ENCODE data around the gene IL17RD.

IL17RD gene

GRCh38 chr3:57158813-57159738 is 6.1 kb downstream of the IL17RD start:
- no peak for DNase-seq

GRCh38 chr3:57158325-57158724 is 6.8 kb downstream of the IL17RD start:
- DNase-seq: no peak

GRCh38 chr3:57157545-57157944 is 7.6 kb downstream of the IL17RD start:
- DNase-seq: no peak

GRCh38 chr3:57155310-57155643 is 9.9 kb downstream of the IL17RD start:
- no peak for DNase-seq

GRCh38 chr3:57154470-57155309 is 10.5 kb downstream of the IL17RD start:
- no peak for DNase-seq

- DNase-seq: no peak
Measured at GRCh38 chr3:57152151-57153143, 12.7 kb downstream of the IL17RD start.

GRCh38 chr3:57151749-57152148 is 13.4 kb downstream of the IL17RD start:
- no peak for DNase-seq

GRCh38 chr3:57151021-57151449 is 14.1 kb downstream of the IL17RD start:
- no peak for DNase-seq

GRCh38 chr3:57150113-57150581 is 15.0 kb downstream of the IL17RD start:
- DNase-seq: no peak

GRCh38 chr3:57147071-57147470 is 18.1 kb downstream of the IL17RD start:
- DNase-seq: no peak

GRCh38 chr3:57145852-57146251 is 19.3 kb downstream of the IL17RD start:
- DNase-seq: no peak

GRCh38 chr3:57144952-57145351 is 20.2 kb downstream of the IL17RD start:
- no peak for DNase-seq

- no peak for DNase-seq
Measured at GRCh38 chr3:57143886-57144459, 21.2 kb downstream of the IL17RD start.

GRCh38 chr3:57142411-57142723 is 22.8 kb downstream of the IL17RD start:
- DNase-seq: no peak

- no peak for DNase-seq
Measured at GRCh38 chr3:57141719-57142410, 23.3 kb downstream of the IL17RD start.

GRCh38 chr3:57140894-57141293 is 24.3 kb downstream of the IL17RD start:
- DNase-seq: no peak

- no peak for DNase-seq
Measured at GRCh38 chr3:57135964-57136719, 29.0 kb downstream of the IL17RD start.

GRCh38 chr3:57133157-57133556 is 32.0 kb downstream of the IL17RD start:
- no peak for DNase-seq

GRCh38 chr3:57132674-57133073 is 32.5 kb downstream of the IL17RD start:
- no peak for DNase-seq

- DNase-seq: no peak
Measured at GRCh38 chr3:57131210-57131588, 34.0 kb downstream of the IL17RD start.

Data from cortex of kidney (tissue), 1 donor.